NCI-H1694 treated with DMSO at 0.1 percent for 48 hours (cell line): ENCODE measurements around the gene KIAA0319L.

ENCODE experiments used
- DNase-seq: peaks from one replicate; lab custom pipeline; 2025; lab: John Stamatoyannopoulos, UW

KIAA0319L gene

DNA sequence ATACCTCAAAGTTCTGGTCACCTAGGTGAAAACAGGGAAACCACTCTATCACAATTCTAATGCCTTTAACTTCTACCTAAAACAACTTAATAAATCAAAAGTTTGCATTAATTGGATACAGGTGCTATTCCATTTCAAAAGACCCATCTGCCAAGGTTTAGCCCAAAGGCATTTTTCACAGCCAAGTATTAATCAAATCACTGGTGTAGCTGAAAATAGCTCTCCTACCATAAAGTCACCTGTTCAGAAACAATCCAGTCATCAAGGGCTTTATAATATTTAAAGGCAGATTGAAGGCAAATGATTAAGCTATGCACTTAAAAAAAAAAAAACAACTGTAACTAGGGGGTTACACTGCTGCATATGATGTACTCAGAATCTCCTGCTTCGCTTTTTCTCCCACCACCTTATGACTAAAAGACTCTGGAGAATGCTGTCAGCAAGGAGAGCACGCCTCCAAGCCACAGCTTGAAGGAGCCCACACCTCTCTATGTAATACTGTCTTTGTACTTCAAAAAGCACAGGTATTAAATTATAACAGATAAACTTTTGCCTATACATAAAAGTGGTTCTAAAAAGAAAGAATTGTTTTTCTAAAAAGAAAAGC, 20.5 kb downstream of the KIAA0319L start:
- no peak for DNase-seq

DNA sequence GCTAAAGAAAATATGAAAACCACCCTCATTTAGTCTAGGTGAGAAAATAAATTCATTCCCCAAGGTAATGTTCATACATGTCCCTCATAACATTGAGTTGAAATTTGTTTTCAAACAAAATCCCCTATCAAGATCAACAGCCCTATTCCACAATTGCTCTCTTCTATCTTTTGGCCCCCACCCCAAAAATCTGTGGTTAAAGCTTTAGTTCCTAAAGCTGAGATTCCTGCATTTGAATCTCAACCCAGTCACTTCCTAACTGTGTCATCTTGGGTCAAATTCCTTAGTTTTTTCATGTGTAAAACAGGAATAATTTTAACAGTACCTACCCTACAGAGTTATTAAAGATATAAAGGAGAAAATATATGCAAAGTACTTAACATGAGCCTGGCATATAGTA, 22.0 kb downstream of the KIAA0319L start:
- no peak for DNase-seq

DNA sequence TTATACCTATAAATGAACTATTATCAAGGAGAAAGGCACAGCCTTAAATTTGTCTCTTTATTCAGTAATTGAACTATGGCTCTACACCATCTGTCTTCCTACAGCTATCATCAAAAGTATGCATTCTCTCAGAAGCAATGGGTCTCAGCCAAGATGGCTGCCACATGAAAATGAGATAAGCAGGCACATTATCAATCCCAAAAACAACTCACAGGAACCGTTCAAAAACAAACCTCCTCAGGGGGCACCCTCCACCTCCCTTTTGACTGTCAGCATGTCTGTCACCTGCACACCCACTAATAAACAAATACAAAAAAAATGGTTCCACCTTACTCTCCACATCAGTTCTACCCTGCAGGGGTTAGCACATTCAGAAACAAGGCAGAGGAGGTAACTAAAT, 23.6 kb downstream of the KIAA0319L start:
- no peak for DNase-seq

- no peak for DNase-seq
Measured at GRCh38 chr1:35532497-35533223, 24.5 kb downstream of the KIAA0319L start.

DNA sequence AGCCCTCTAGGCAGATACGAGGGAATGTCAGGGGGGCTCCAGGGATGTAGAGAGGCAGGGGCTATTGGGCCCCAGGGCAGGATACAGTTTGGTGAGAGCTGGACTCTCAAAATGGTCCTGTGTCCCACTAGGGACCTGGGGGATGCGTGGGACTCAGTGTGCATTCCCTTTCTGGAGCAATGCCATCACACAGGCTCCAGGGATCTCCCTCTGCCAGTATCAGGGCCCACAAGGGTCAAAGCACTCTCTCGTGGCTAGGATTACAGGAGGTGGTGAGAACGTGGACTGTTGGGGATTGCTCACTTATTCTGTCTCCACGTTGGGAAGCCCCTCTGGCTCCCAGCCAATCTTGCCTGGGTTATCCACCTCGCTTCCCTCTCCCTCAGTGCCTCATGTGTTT, 25.8 kb downstream of the KIAA0319L start:
- DNase-seq, result no peak

DNA sequence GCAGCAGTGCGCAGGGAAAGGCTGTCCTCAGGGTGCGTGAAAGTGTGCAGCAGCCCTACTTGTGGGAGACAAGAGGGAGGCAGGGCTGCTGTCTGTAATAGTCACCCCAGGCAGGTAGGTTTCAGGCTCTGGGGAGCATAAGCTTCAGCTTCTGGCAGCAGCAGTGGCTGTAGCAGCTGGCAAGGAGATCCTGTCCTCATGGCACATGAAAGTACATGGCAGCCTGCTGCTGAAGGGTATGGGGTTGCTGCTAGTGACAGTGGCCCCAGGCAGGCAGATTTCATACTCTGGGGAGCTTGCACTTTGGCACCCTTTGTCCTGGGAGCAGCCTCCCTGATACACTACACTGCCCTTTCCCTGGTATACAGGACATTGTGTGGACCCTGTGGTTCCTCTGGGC, 26.3 kb downstream of the KIAA0319L start:
- DNase-seq, result no peak

- DNase-seq, result no peak
Measured at GRCh38 chr1:35530168-35530567, 27.0 kb downstream of the KIAA0319L start.

- DNase-seq, result no peak
Measured at GRCh38 chr1:35524106-35524505, 33.1 kb downstream of the KIAA0319L start.

GRCh38 chr1:35519432-35519831, 37.8 kb downstream of the KIAA0319L start:
- no peak for DNase-seq

GRCh38 chr1:35518183-35518582, 39.0 kb downstream of the KIAA0319L start:
- no peak for DNase-seq

- no peak for DNase-seq
Measured at GRCh38 chr1:35511305-35511704, 45.9 kb downstream of the KIAA0319L start.

DNA sequence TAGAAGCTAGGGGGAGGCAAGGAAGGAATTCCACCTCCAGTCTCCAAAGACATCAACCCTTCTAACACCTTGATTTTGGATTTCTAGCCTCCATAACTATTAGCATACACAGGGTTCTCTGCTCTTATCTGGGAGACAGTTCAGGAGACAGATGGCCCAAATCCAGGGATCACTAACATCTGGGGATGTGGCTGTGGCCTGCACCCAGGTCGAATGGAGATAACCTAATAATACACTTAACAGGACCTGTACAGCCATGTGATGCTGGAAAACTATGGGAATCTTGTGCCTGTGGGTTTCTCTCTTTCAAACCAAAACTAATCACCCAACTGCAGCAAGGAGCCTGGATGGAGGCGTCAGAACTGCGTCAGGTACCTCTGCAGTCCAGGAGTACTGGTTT, 47.6 kb downstream of the KIAA0319L start:
- no peak for DNase-seq

- no peak for DNase-seq
Measured at GRCh38 chr1:35507947-35508346, 49.3 kb downstream of the KIAA0319L start.

DNA sequence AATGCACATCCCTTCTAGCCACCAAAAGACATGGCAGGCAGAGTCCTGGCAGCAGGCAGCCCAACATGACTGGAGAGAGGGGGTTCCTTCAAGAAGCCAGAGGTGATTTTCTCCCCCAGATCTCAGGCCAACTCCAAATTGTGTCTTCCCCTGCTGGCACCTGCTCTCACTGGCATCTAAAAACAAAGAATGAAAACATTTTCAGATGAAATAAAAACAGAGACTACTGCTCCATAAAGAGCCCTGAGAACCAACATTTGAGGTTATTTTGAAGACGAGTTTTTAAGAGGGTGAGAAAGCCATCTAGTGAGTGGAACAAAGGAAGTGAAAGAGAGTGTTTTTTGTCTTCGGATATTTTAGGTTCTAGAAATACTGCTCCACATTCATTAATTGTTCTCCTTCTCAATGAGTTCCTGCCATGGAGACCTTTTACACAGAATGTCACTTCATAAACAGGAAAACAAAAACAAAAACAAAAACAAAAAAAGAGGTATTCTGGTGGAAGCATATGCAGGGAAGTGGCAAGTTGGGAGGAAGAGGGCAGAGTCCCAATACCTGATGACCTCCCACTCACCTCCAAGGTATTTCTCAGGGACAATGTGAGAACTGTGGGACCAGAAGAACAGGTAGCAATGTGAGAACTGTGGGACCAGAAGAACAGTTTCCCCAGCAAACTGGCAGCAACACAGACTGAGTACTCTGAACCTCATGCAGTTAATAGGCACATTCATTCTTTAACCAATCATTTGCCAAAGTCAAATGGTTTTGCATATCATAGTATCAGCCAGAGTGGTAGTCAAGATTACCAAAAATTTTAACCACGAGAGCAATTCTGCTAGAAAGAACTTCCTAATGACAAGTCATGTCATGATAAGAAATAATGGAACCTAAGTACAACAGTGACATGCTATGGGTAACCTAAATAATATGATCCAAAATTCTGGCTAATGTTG, 50.0 kb downstream of the KIAA0319L start:
- no peak for DNase-seq

GRCh38 chr1:35505911-35506798, 51.0 kb downstream of the KIAA0319L start:
- DNase-seq, result no peak

GRCh38 chr1:35502242-35502641, 55.0 kb downstream of the KIAA0319L start:
- DNase-seq, result no peak

DNA sequence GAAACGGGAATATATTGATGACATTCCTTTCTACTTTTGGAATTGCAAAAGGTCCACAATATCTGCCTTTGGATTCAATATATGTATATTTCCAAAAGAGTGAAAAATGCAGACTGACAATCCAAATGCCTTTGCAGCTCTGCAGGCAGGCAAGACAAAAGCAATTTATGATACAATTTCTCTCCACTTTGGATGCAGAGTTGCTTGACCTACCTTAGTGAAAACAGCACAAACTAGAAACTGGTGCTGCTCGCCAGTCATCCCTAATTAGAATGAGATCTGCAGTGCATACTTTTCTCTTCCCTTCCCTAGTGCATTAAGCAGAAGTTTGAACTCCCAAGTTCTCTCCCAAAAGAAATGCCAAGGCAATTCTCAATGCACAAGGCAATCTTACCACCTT, 56.8 kb downstream of the KIAA0319L start:
- no peak for DNase-seq

- no peak for DNase-seq
Measured at GRCh38 chr1:35499652-35500176, 57.5 kb downstream of the KIAA0319L start.

DNA sequence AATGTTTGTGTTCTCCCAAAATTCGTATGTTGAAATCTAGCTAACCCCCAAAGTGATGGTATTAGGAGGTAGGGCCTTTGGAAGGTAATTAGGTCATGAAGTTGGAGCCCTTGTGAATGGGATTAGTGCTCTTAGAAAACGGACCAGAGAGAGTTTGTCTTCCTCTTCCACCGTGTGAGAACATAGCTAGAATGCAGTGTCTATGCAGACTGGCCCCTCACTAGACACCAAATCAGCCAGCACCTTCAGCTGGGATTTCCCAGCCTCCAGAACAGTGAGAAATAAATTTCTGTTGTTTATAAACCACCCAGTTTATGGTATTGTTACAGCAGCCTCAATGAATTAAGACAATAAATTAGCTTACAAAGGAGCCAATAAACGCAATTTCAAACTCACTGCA, 58.0 kb downstream of the KIAA0319L start:
- DNase-seq, result no peak

DNA sequence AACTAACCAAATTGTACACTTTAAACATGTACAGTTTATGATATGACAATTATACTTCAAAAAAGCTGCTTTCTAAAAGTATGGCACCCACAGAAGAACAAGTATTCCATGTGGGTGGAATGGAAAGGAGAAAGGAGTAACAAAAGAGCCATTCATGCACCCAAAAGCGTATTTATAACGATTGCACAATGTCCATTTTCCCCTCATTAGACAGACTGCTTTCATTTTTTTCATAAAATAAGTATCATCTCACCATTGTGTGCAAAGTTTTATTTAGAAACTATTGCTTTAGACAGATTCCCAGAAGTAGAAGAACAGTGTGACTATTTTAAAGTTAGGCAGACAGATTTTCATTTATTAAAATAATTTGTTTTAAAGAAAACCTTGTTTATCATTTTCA, 59.6 kb downstream of the KIAA0319L start:
- no peak for DNase-seq

DNA sequence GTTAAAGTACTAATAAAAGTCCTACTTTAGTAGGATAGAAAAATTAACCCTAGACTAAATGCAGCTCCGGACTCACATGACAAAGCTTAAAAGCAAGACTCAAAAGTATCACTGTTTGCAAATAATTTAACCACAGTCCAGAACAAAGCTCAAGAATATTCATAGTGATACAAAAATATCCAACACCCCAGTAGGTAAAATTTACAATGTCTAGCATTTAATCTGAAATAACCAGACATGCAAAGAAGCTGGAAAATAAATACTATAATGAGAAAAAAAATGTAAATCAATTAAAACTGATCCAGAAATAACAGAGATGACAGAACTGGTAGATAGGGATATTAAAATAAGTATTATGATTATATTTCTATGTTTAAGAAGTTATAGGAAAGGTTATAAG, 67.0 kb downstream of the KIAA0319L start:
- DNase-seq, result no peak

- DNase-seq, result no peak
Measured at GRCh38 chr1:35488336-35488735, 68.9 kb downstream of the KIAA0319L start.
